H1 (cell line): ENCODE measurements around the gene NOL4L. TPM values are rescaled to one million over a fixed set of nuclear protein-coding genes. Genes with fewer than 3 reads are reported as not detected.

Experiments used
- CTCF ChIA-PET: fragments of 300-600 bp; sonication (Branson Sonifier 250); formaldehyde crosslinking; loops from one replicate; lab custom pipeline; 2021; ENCODE audit not compliant: partially characterized antibody; lab: Charles Lee
- POLR2A ChIA-PET: fragments of 300-600 bp; sonication (Branson Sonifier 250); formaldehyde crosslinking; loops from one replicate; lab custom pipeline; 2021; ENCODE audit warnings: inconsistent platforms; ENCODE audit not compliant: partially characterized antibody; lab: Charles Lee
- DNase-seq, 2 experiments: peaks; one replicate each; pipeline versions ENCODE4 v3.0.0 to v3.0.0-alpha.2; 2010 to 2022; ENCODE audit warnings: low spot score in 2 of 2, low read depth in 1 of 2, mixed read lengths in 1 of 2
- FAIRE-seq: peaks from 2 replicates; lab custom pipeline; 2011; peaks lifted over from hg19 to GRCh38; lab: Jason Lieb, UNC
- H2AFZ ChIP-seq: 2 replicates; pipeline ENCODE4 v1.8.1; 2012; ENCODE audit warnings: low read length, inconsistent platforms
- H2AK5ac ChIP-seq: 2 replicates; pipeline ENCODE4 v1.6.1; 2013; ENCODE audit warnings: low read depth, low read length
- H2BK120ac ChIP-seq: replicated peaks from 2 replicates; pipeline ENCODE3; 2013; ENCODE audit warnings: low read depth, low read length, inconsistent platforms
- H2BK12ac ChIP-seq: 2 replicates; pipeline ENCODE4 v1.6.1; 2013; ENCODE audit warnings: low read depth, low read length
- H2BK15ac ChIP-seq: 2 replicates; pipeline ENCODE4 v1.6.1; 2013; ENCODE audit warnings: low read length
- H2BK20ac ChIP-seq: 2 replicates; pipeline ENCODE4 v1.6.1; 2013; ENCODE audit warnings: low read length
- H2BK5ac ChIP-seq: 2 replicates; pipeline ENCODE4 v1.6.1; 2013; ENCODE audit warnings: low read depth, low read length
- H3K14ac ChIP-seq: 2 replicates; pipeline ENCODE4 v1.6.1; 2013; ENCODE audit warnings: inconsistent platforms; ENCODE audit not compliant: insufficient read length
- H3K18ac ChIP-seq: 2 replicates; pipeline ENCODE4 v1.6.1; 2013; ENCODE audit warnings: low read length; ENCODE audit errors: extremely low read depth
- H3K23ac ChIP-seq: 2 replicates; pipeline ENCODE4 v1.6.1; 2013; ENCODE audit warnings: inconsistent platforms; ENCODE audit not compliant: insufficient read length
- H3K23me2 ChIP-seq: 2 replicates; pipeline ENCODE4 v1.6.1; 2013; ENCODE audit warnings: low read depth, low read length
- H3K27ac ChIP-seq: 2 replicates; pipeline ENCODE4 v1.6.1; 2011; ENCODE audit warnings: low read depth, low read length, inconsistent platforms
- H3K27me3 ChIP-seq, 4 experiments: replicated peaks in 1 of 4; 1 replicate in 1 of 4; 2 replicates in 3 of 4; pipeline versions ENCODE4 v1.6.1 to v1.8.1; 2011 to 2013; ENCODE audit warnings: low read length in 3 of 4, mild to moderate bottlenecking in 3 of 4, inconsistent platforms in 2 of 4, mixed read lengths in 2 of 4, moderate library complexity in 1 of 4; ENCODE audit not compliant: control insufficient read depth in 3 of 4, insufficient read depth in 3 of 4; ENCODE audit errors: extremely low read depth in 1 of 4
- H3K36me3 ChIP-seq, 4 experiments: 2 replicates each; pipeline versions ENCODE4 v1.6.1 to v1.8.1; 2011 to 2013; ENCODE audit warnings: mild to moderate bottlenecking in 4 of 4, low read length in 3 of 4, moderate library complexity in 2 of 4, control low read depth in 1 of 4, inconsistent platforms in 1 of 4; ENCODE audit not compliant: insufficient read depth in 4 of 4, control insufficient read depth in 2 of 4
- H3K4ac ChIP-seq: replicated peaks from 2 replicates; pipeline ENCODE3; 2013; ENCODE audit warnings: low read length, low read depth, mixed read lengths, inconsistent platforms; ENCODE audit not compliant: insufficient read length
- H3K4me1 ChIP-seq, 4 experiments: replicated peaks in 1 of 4; 1 replicate in 1 of 4; 2 replicates in 3 of 4; pipeline versions ENCODE4 v1.6.1 to v1.8.1; 2011 to 2013; ENCODE audit warnings: low read length in 3 of 4, inconsistent platforms in 2 of 4, mixed read lengths in 1 of 4; ENCODE audit not compliant: insufficient read depth in 4 of 4, control insufficient read depth in 3 of 4
- H3K4me2 ChIP-seq, 2 experiments: 2 replicates each; pipeline versions ENCODE4 v1.6.1 to v1.8.1; 2011 to 2013; ENCODE audit warnings: low read depth in 2 of 2, low read length in 2 of 2, control low read depth in 1 of 2, inconsistent platforms in 1 of 2, mild to moderate bottlenecking in 1 of 2; ENCODE audit not compliant: insufficient read depth in 1 of 2
- H3K4me3 ChIP-seq, 4 experiments: fragments of 200-600, 300-600 bp in 1 of 4; sonication (generic), shearing (Covaris generic), sonication (Bioruptor Twin) in 1 of 4; 2 replicates each; pipeline versions ENCODE4 v1.5.1 to v1.8.1; 2011 to 2016; ENCODE audit warnings: low read length in 4 of 4, low read depth in 3 of 4, control low read depth in 2 of 4, inconsistent platforms in 2 of 4, mild to moderate bottlenecking in 2 of 4, mixed read lengths in 1 of 4, moderate library complexity in 1 of 4; ENCODE audit not compliant: insufficient read depth in 2 of 4; ENCODE audit errors: extremely low read depth in 1 of 4
- H3K56ac ChIP-seq: replicated peaks from 2 replicates; pipeline ENCODE3; 2013; ENCODE audit warnings: low read depth, mild to moderate bottlenecking, mixed read lengths, low read length, inconsistent platforms; ENCODE audit not compliant: insufficient read length
- H3K79me1 ChIP-seq: 2 replicates; pipeline ENCODE4 v1.6.1; 2013; ENCODE audit warnings: low read depth, low read length, control low read depth
- H3K79me2 ChIP-seq, 2 experiments: 2 replicates each; pipeline versions ENCODE4 v1.6.1 to v1.8.1; 2012 to 2013; ENCODE audit warnings: low read length in 2 of 2, mild to moderate bottlenecking in 2 of 2, inconsistent platforms in 1 of 2; ENCODE audit not compliant: insufficient read depth in 2 of 2, control insufficient read depth in 1 of 2
- H3K9ac ChIP-seq, 4 experiments: replicated peaks in 1 of 4; 1 replicate in 1 of 4; 2 replicates in 3 of 4; pipeline versions ENCODE4 v1.6.1 to v1.8.1; 2011 to 2013; ENCODE audit warnings: low read depth in 3 of 4, low read length in 3 of 4, control low read depth in 2 of 4, mild to moderate bottlenecking in 2 of 4, moderate library complexity in 2 of 4, inconsistent platforms in 1 of 4; ENCODE audit errors: extremely low read depth in 1 of 4
- H3K9me3 ChIP-seq, 2 experiments: 2 replicates each; pipeline versions ENCODE4 v1.6.1 to v1.8.1; 2012 to 2013; ENCODE audit warnings: mild to moderate bottlenecking in 2 of 2, moderate library complexity in 2 of 2, control low read depth in 1 of 2, inconsistent platforms in 1 of 2, low read depth in 1 of 2, low read length in 1 of 2, mixed read lengths in 1 of 2; ENCODE audit not compliant: insufficient read depth in 2 of 2
- H4K20me1 ChIP-seq, 2 experiments: replicated peaks in 1 of 2; 2 replicates each; pipeline versions ENCODE3 to v1.8.1; 2011 to 2013; ENCODE audit warnings: inconsistent platforms in 2 of 2, low read length in 2 of 2, mild to moderate bottlenecking in 1 of 2; ENCODE audit not compliant: insufficient read depth in 2 of 2, control insufficient read depth in 1 of 2
- H4K5ac ChIP-seq: 2 replicates; pipeline ENCODE4 v1.6.1; 2013; ENCODE audit warnings: low read length, low read depth, mixed read lengths, inconsistent platforms; ENCODE audit not compliant: insufficient read length
- H4K8ac ChIP-seq: 2 replicates; pipeline ENCODE4 v1.8.0; 2013; ENCODE audit warnings: mild to moderate bottlenecking, moderate library complexity, low read length, inconsistent platforms; ENCODE audit not compliant: insufficient read depth; ENCODE audit errors: extremely low read depth
- H4K91ac ChIP-seq: replicated peaks from 2 replicates; pipeline ENCODE3; 2013; ENCODE audit warnings: low read length, mixed read lengths, inconsistent platforms; ENCODE audit not compliant: insufficient read length
- EGR1 ChIP-seq: IDR thresholded peaks from 2 replicates; pipeline ENCODE4 v1.6.1; 2011; ENCODE audit warnings: low read depth, low read length, borderline replicate concordance
- FOSL1 ChIP-seq: IDR thresholded peaks from 2 replicates; pipeline ENCODE4 v1.6.1; 2011; ENCODE audit warnings: mild to moderate bottlenecking, low read depth, low read length, moderate library complexity; ENCODE audit not compliant: insufficient read depth
- SIRT6 ChIP-seq: IDR thresholded peaks from one replicate; pipeline ENCODE4 v1.7.1; 2012; ENCODE audit warnings: low read length, inconsistent platforms
- SP2 ChIP-seq: IDR thresholded peaks from 2 replicates; pipeline ENCODE4 v1.6.1; 2012; ENCODE audit warnings: mild to moderate bottlenecking, low read length, inconsistent platforms
- WGBS, 2 experiments: shearing (Covaris generic) in 1 of 2; methylation state at CpG; one replicate each; pipeline versions ENCODE4 v1.1.6 to v1.1.7; 2013 to 2015; ENCODE audit warnings: low lambda C conversion rate in 2 of 2, mixed read lengths in 2 of 2, inconsistent platforms in 1 of 2, low coverage in 1 of 2, missing lambda C conversion rate in 1 of 2; ENCODE audit not compliant: insufficient replicate concordance in 2 of 2, insufficient coverage in 1 of 2, insufficient read length in 1 of 2; ENCODE audit errors: extremely low coverage in 1 of 2, missing lambda C conversion rate in 1 of 2; 5-methylcytosine and 5-hydroxymethylcytosine counted together
- polyA plus RNA-seq, 7 experiments: library from polyadenylated mRNA; depleted of rRNA in 3 of 7; stranded (reverse) in 5 of 7; unstranded in 2 of 7; fragments of >200 nt in 5 of 7; fragments of 200-250 nt in 2 of 7; gene quantifications; 1 replicate in 5 of 7; 2 replicates in 1 of 7; 4 replicates in 1 of 7; pipeline versions ENCODE4 v1.2.1 to v1.2.3, GENCODE V29; 2011 to 2013; ENCODE audit warnings: missing spikeins in 2 of 7, mixed read lengths in 2 of 7
- total RNA-seq: library from RNA; stranded (reverse); fragmentation: NEBNext Ultra II Directional; extraction: Animal tissue kit (Norgen Biotek cat#: 25700); gene quantifications from 2 replicates; pipeline ENCODE4 v1.2.1, GENCODE V29; 2021
- TF ChIP-seq, protein P1 (sequence below): IDR thresholded peaks from 2 replicates; pipeline ENCODE4 v1.6.1; 2012; ENCODE audit warnings: inconsistent platforms

Gene NOL4L
- total and polyA plus RNA-seq, 2 of the 8 experiments (the other 6 are each of a cell fraction or from before 2014, with no cell fraction given) = 15.3 to 23.7 TPM

DNA sequence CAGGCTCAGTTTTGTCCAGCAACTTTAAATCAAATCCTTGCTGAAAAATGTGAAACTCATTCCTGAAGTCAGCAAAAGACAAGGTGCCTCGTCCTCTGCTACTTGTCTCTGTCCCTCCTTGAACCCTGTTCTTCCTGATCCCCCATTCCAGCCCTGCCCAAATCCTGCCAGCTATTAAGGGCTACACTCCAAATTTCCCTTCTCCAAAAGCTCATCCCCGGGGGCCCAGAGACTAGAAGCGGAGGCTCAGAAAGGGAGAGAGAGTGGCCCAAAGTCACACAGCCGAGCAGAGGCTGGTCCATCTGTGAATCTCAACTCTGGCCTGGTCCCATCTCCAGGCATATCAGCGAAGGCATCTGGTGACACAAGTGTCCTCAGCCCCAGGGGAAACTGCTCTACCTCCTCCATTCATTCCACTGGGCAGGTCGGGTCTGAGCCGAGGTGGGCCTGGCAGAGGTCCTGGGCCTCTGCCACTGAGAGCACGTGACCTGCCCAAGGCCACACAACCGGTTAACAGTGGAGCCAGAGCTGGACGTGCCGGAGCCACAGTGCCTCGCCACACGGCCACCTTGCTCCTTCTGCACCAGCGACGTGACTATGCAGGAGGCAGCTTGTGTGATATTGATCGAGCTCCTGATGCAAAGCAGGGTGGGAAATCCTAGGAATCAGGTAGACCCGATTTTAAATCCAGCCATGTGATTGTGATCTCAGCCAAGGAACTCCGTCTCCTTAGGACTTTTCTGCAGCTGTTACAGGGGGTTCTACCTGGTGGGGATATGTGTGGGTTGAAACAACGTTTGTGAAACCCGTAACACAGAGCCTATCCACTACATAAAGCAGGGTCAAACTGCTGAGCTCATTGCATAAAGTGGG is 28.6 kb downstream of the NOL4L start:
- H4K5ac ChIP-seq = no peak overlapping the region
- no peak overlapping the region for H3K14ac ChIP-seq
- DNase-seq (no peak), FAIRE-seq (no peak)
- H2BK5ac ChIP-seq = peak overlapping the region; percentile 35; the same call in 1 of the 2 replicates
- H3K9ac ChIP-seq = no peak overlapping the region
- peak overlapping the region; percentile 82; the same call in 1 of the 2 replicates for H2AK5ac ChIP-seq
- POLR2A ChIA-PET = interaction anchor here (1.1 to 1.4 kb wide), 2 partner anchors 9 to 82 kb away, joined by 3 read pairs; no protein-coding TSS in a partner anchor
- peaks cover 0 to 3% of the 10 kb centered on the region in 2 experiments for H4K20me1 ChIP-seq
- WGBS, 2 experiments = 92% methylated on average over 20 of the region's 20 CpGs; no CpG with 5 or more reads in 1 of the 2 experiments
- no peak overlapping the region for H3K4ac ChIP-seq
- no peak overlapping the region for H2BK12ac ChIP-seq
- H2BK15ac ChIP-seq = 0 out of 2 replicates have a peak overlapping the region, but pooled peaks have one; percentile 16
- no peak overlapping the region for H3K4me2 ChIP-seq
- no peak overlapping the region for H2BK20ac ChIP-seq
- peaks cover under 1 to 11% (median 7%) of the 10 kb centered on the region in 4 experiments; a peak in 6 of 7 replicates for H3K4me1 ChIP-seq
- no peak overlapping the region for H3K56ac ChIP-seq
- no peaks in the 10 kb centered on the region for H3K79me1 ChIP-seq
- no peak overlapping the region for H2AFZ ChIP-seq
- H3K36me3 ChIP-seq = no peaks in the 10 kb centered on the region
- no peak overlapping the region for H2BK120ac ChIP-seq
- H3K27me3 ChIP-seq = no peaks in the 10 kb centered on the region
- no peaks in the 10 kb centered on the region for H3K23me2 ChIP-seq
- H3K4me3 ChIP-seq = no peak overlapping the region
- CTCF ChIA-PET = interaction anchor here (0.6 to 3.0 kb wide), 6 partner anchors 15 to 408 kb away, joined by 3 to 20 read pairs (median 6); no protein-coding TSS in a partner anchor
- no peak overlapping the region for H3K18ac ChIP-seq
- H3K27ac ChIP-seq = no peak overlapping the region
- H3K9me3 ChIP-seq = no peaks in the 10 kb centered on the region
- no peak overlapping the region for H4K8ac ChIP-seq
- H4K91ac ChIP-seq = no peak overlapping the region
- H3K79me2 ChIP-seq = no peaks in the 10 kb centered on the region
- H3K23ac ChIP-seq = no peak overlapping the region
- no peak for TF ChIP-seq EGR1
- no peak for TF ChIP-seq SIRT6
- TF ChIP-seq FOSL1 = no peak
- TF ChIP-seq SP2 = no peak
- TF ChIP-seq, protein P1, sequence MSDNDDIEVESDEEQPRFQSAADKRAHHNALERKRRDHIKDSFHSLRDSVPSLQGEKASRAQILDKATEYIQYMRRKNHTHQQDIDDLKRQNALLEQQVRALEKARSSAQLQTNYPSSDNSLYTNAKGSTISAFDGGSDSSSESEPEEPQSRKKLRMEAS = no peak
